Activated naive CD4-positive, alpha-beta T cell treated with Interleukin-2 at 50 U/mL for 16 hours (primary cell): ENCODE data around the gene TMEM170B.

ENCODE experiments used
- DNase-seq: peaks from one replicate; pipeline ENCODE4 v3.0.0-alpha.2; 2020

Gene TMEM170B

DNA sequence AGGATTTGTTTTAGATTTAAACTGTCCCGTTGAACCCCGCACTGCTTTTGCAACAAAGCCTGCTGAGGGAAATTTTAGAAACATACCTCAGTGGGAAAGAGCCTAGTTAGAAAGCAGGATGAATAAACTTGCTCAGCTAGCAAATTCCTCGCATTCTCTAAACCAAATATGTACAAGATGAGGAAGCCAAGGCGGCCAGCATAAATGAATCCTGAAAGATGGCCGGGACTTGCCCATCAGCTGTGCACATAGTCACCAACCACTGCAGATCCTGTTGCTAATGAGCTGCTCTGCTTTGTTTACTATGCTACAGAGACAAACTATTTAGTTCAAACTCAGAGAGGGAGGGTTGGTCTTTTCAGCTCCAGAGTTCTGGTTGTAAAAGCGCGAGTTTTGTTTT, 49.0 kb downstream of the TMEM170B start:
- no peak for DNase-seq

DNA sequence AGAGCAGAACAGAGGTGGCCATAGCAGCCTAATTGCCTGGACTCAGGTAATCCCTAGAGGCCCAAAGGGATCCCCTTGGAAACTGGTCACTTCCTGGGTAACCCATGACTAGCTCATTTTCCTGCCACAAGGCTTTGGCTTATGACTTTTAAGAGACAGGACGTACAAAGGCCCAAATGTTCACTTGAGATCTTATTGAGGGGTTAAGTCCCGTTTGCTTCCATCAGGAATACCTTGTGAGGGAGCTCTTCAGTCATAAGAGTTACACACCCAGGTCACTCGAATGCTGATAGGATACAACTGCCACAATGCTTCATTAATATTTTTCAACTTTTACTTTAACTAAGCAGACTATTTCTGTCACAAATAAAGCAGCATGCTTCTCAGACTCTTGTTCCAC, 51.7 kb downstream of the TMEM170B start:
- DNase-seq = no peak

DNA sequence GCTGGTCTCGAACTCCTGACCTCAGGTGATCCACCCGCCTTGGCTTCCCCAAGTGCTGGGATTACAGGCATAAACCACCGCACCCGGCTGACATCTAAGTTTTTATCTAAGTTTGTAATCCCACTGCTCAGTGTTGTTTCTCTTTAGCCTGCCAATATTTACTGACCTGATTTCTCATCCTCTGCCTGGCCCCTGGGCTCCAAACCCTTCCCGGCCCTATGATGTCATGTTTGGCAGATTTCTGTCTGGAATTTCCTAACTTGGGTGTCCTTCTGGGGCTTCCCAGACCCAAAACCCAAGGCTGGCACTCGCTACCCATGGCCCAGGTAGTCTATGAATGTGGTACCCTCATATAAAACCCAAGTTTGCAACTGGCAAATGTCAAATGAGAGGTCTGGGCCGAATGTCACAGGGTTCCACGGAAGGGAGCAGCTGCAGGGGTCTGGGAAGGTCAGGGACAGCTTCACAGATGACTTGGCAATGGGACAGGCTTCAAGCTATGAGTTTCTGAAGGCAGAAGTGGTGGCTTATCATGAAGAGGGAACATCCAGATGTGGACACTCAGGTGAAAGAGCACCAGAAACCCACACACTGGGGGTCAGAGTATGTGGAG, 54.9 kb downstream of the TMEM170B start:
- DNase-seq = no peak

DNA sequence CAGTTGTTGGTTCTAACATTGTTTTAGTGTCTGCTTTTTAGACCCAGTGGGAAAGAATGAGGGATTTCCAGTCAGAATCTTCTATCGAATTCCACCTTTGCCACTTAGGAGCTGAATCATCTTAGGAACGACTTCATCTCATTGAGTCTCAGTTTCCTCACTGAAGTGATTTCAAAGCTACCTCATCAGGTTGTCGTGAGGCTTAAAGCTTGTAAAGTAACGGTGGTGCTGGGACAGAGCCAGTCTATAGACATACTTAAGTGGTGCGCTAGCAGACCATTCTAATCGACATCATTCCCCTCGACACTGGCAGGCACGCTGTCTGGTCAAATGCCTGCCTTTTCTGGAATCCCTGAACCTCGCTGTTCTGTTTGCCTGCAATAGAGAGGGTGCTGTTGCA, 55.5 kb downstream of the TMEM170B start:
- DNase-seq = no peak

DNA sequence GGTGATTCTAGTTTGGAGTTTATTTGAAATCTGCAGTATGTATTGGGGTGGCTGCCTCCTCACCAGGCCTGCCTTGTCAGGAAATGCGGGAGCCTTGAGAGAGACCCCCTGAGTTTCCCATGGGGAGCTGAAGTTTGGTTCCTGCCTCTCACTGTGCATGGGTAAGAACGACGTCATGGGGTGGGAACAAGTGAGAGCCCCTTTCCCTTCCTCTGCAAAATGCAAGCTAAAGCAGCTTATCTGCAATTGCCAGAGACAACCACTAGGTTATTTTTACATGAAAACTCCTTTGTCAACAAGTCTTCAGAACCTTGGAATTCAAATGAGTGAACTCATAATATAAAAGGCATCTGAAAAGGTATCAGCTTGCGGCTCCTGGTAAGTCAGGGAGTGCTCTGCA, 58.4 kb downstream of the TMEM170B start:
- no peak for DNase-seq

DNA sequence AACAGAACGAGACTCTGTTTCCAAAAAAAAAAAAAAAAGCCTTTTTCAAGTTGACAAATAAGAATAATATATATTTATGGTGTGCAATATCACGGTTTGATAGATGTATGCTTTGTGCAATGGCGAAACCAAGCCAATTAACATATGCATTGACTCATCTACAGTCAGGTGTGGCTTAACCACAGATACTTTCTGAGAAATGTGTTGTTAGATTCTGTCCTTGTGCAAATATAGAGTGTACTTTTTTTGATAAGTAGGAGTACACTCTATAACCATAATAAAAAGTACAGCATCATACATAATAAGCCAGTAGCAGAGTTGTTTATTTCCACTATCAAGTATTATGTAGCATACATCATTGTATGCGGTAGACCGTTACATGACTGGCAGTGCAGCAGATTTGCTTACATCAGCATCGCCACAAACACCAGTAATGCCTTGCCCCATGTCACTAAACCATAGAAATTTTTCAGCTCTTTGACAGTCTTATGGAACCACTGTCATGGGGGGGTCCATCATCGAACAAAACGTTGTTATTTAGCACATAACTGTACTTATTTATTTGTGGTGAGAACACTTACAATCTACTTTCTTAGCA, 59.2 kb downstream of the TMEM170B start:
- DNase-seq = no peak

DNA sequence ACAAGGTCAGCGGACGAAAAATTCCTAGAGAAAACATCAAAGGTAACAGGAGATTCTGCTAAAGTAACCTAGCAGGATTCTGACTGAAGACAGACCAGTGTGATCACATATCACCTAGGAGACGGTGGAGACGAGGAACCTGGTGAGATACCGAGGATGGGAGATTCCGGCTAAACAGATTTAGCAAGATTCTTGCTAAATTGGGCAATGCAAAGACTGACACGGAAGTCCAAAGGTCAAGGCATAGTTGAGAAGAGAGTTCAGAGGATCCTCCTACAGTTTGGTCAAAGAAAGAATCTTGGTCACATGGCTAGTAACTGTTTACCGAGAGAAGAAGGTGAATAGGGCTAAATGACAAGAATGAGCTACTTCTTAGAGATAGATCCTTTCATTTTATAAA, 61.1 kb downstream of the TMEM170B start:
- no peak for DNase-seq

DNA sequence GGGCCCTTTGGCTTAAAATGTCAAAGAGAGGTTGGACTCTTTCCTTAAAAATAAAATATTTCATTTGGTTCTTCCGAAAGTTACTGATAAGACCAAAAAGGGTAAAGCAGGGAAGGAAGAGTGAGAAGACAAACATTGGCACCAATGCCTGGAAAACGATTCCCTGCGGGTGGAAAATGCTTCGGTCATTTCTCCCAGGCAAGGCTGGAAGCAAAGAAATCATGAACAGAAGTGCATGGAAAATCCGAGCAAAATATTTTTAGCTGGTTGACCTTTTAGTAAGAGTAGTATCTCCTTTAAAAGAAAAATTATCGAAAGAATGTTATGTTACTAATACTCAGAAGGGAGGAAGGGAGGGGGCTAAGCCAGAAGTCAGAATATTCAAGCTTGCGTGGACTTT, 62.7 kb downstream of the TMEM170B start:
- no peak for DNase-seq

DNA sequence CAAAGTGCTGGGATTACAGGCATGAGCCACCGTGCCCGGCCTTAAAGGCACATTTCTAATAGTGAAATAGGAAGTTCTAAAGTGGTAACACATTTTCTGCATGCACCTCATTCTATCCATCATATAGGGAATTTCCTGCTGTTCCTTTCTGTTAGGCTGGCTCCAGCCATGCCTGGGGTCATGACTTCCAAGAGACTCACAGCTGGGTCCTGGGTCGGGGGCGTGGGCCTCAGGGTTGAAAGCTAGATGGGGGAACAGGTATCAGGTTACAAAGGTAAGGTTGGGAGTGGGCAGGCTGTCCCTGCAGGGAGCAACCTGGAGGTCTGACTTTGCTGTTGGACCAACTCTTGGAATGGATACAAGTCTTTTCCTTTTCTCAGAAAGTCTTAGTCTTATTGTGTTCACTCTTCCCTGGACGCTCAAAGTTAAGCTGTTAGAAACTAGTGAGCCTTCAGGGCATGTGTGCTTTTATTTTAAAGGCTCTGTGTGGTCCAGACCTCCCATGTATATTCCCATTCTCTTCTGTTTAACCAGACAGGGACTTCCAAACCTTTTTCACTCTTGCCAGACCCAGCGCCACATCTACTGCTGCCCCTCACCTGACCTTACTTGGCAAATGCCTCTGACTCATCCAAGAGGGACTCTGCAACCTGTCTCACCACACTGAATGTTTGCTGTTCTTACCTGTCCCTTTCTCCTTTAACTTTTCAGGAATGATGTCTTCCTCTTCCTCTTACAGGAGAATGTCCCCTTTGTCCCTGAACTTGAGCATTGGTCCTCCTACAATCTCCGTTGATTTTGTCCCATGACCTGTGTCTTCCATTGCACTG, 64.4 kb downstream of the TMEM170B start:
- DNase-seq = no peak

DNA sequence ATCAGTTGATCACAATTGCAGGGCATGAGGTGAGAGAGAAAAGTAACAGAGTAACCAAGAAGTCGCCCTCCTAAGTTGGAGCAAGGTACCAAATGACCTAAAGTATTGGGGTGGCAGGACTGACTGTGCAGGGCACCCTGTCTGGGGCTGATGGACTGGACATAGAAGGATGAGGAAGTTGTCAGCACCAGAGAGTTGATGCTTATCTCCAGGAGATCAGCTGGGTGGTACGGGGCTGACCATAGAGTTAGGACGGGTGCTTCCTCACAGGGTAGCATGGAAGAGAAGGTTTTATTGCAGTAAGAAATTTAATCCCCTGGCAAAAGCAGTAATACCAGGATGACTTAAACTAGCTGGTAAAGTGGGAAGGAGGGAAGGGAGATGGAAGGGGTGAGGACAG, 66.7 kb downstream of the TMEM170B start:
- no peak for DNase-seq

DNA sequence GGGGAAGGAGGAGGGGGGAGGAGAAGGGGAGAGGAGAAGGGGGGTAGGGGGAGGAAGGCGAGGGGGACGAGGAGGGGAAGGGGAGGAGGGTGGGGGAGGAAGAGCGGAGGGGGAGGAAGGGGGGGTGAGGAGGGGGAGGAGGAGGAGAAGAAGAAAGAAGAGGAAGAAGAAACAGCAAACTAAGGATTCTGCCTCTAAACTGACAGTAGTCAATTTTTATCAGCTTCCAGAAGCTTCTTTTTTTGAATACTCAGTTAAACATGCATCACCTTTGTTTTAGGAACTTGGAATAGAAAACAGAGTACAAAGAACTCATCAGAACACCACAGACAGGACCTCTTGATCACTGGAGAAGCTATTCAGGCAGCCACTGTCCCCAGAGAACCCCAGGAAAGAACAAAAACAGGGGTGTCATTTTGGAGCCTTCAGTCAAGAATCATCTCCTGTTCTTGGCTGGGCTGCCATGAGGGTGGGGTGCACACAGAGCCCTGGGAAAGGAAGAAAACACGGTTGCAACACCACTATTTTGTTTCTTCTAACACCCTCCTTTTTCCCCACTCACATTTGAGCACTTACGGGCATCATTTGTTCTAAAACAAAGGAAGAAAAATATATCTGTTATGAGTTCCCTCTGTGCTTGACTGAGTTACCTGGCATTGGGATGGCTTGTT, 67.4 kb downstream of the TMEM170B start:
- DNase-seq = no peak

DNA sequence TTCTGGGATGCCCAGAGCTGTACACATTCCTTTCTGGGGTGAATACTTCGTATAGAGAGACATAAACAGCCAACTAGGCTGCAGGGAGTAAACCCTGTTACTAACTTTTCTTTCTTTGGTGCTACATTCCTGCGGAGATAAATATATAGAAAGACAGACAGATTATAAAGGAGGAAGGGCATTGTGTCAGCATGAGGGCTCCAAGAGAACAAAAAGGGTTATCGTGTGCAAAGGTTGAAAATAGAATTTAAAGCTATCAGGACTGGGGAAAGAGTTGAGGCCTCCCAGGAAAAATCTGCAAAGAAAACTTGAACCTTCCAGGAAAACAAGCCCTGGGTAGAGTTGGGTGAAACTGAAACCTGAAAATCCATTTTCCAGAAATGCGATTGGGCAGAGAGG, 68.0 kb downstream of the TMEM170B start:
- DNase-seq = no peak

DNA sequence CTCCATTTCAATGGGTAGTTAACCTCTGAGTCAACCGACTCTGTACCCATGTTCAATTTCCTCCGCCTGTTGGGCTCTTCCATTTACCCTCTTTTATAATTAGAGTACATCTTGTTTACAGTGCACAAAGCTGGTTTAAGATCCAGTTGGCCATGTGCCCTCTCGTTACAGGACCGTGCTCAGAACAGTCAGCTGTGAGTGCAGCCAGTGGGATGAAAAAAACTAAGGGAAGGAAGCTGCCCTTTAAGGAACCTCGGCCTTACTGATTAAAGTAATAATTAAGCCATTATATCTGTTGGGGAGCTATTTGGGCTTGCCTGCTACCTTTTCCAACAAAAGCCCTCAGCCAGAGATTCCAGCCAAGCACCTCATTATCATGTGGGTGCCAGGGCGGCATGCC, 68.8 kb downstream of the TMEM170B start:
- DNase-seq = no peak

DNA sequence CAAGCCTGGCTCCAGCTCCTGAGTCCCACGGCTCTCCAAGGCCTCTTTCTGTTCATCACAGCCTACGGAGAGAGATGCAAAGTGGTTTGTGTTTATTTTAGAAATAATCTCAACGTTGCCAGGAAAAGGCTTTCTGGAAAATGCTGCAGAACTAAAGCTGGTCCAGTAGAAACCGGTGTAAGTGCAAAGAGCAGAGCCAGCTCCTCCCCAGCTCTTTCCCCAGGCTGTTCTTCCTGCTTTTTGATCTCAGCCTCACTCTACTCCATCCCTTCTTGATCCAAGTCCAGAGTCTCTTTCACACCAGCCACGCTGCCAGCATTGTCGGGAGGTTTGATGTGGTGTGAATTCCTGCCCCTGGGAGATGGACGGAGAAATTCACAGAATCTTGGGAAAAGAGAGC, 69.8 kb downstream of the TMEM170B start:
- DNase-seq = no peak

DNA sequence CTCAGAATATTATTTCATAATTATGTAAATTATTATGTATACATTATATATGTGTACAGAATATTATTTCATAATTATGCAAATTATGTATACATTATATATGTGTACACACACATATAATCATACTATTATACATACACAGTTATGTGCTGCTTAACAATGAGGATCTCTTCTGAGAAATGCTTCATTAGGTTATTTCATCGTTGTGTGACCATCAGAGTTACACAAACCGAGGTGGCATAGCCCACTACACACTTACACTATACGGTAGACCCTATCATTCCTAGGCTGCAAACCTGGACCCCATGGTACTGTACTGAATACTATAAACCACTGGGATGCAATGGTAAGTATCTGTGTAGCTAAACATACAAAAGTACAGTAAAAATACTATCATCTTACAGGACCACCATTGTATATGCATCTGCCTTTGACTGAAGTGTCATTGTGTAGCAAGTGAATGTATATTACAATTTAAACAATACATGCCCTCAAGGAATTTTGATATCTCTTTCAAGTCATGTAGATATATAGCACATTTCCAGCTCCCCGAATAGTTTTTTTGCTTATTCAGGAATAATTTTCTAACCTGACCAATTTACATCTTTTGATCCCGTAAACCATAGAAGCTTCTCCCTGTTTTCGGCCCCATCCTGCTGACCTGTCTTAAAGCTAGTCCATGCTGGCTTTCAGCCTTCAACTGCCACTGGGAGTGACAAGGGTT, 71.2 kb downstream of the TMEM170B start:
- no peak for DNase-seq

DNA sequence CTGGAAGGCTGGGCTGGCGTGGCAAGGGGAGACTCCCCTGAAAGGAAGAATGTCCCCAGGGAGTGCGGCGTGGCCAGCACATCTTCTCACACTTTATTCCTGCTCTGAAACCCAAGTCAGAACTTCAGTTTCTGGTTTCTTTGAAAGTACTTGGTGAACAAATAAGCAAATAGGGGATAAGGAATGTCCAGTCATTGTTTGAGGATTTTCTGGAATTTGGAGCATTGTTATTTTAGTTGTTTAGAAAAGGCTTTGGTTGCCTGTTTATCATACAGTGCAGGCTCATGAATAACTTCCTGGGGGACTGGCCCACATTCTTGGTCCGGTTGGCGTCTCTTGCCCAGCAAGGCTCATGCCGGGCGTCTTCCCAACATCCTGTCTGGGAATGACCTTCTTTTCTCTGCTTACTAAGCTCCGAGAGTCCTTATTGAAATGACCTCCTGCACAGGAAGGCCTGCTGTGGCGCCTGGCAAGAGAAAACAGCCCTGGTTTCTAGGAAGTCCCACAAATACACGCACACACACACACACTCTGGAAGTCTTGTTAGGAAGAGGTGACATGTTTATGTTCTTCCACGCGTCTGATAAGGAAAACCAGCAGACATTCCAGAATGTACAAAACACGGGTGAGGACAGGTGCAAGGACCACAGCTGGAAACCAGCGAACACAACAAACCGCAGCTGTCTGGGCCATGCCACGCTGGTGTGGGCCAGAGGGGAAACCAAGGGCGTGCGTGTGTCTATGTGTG, 71.9 kb downstream of the TMEM170B start:
- DNase-seq = no peak

DNA sequence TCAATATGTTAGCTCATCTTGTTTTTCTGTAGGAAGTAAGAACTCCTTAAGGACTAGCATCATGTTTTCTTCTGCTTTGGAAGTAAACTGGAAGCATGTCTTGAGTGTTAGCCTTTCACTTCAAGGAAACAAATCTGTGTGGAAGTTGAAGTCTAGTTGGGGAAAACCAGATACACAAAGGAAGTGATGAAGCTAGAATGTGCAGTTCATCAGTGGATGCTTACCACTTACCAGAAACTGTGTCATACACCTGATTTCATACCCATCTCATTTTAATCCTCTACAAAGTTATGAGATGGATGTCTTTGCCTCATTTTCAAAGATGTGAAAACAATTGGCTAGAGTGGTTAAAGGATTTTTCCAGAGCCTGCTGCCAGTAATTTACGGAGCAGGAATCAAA, 75.8 kb downstream of the TMEM170B start:
- DNase-seq = no peak

DNA sequence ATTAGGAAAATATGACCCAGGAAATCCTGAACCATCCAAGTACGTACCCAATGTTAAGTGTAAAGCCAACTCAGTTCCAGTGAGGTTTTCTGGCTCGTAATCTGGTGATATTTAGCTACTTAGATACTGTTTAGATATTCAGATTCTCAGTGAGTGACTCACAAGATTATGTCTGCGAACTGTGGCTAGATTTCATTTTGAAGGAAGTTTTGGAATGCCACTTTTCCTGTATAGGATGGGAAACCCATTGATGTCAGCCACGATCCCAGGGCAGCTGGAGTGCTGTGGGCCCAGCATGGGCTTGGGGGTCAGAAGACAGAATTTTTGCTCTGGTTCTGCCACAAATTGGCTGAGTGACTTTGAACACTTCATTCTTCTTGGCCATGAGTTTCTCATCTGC, 76.3 kb downstream of the TMEM170B start:
- DNase-seq = no peak

DNA sequence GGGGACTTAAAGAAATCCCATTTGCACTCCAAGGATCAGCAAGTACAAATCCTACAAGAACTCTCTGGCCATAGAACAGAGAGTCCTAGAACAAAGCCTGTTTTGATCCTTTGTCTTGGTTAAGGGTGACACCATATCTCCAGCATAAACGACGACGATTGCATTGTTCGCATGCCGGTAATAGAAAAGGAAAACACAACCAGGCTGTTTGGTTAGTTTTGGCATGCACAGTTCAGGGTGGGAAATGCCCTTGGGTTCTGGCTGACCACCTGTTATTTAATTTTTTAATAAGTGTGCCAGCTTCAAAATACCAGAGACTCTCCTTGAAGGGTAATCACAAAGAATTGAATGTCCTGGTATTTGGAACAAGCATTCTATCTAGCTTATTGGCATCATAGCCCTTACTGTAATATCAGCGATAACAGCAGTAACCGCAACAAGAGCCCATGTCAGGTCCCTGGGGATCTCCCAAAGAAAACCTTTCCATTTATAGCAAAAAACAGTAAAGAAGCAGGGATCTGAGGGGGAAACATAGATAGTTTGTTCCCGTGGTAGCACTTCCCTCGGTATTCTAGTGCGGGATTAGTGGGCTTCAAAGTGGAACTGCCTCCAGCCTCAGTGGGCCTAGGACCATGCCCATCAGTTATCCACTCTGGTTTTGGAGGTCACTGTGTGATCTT, 77.1 kb downstream of the TMEM170B start:
- DNase-seq = no peak

DNA sequence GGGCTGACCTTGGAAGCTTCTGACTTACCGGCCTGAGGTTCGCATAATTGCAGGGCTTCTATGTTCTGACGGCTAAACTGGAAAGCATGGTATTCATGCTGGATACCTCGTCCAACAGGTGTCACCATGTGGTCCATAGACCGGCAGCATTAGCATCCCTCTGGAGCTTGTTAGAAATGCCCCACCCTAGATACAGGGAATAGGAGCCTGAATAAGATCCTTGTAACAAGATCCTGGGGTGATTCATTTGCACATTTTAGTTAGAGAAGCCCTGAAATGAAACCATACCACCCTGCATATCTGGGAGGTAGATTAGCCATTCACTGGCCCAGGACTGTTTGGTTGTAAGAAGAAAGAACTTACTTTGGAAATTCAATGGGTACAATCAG, 77.7 kb downstream of the TMEM170B start:
- DNase-seq = no peak

DNA sequence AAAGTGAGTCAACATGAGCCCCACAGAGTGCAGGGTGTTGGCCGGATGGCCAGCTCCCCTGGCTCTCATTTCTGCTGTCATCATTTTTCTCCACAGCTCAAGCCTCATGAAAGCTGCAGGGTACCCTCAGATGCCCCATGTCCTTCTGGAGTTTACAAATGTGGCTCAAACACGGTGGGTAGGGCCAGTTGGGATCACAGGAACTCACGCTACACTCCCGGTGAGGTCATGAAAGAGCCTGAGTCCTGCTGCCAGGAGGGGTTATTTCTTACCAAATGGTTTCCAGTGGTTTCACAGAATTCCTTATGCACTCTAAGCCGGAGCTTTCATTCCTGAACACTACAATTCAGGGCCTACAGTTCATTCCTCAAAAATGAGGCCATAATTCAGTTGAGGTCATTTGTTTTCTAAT, 78.7 kb downstream of the TMEM170B start:
- no peak for DNase-seq

DNA sequence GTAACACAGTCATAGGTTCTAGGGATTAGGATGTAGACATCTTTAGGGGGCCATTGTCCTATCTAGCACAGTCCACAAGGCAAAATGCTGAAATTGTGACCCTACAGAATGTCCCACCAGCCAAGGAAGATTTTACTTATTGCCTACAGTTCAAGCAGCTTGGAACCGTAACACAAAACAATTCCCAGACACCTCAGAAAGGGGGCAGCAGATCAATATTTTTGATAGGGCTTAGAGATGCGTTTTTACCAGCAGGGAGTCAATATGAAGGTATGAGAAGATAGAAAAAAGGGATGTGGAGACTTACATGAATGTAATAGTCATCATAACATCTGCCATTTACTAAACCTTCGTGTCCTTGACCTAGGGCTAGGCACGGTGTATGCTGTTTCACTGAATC, 81.0 kb downstream of the TMEM170B start:
- no peak for DNase-seq
